ENCODE results near the gene RBPJL. TPM values are rescaled to one million over a fixed set of nuclear protein-coding genes. Genes with fewer than 3 reads are reported as not detected.

Gene RBPJL
- total and polyA plus RNA-seq, 2 of the 8 experiments (the other 6 are each of a cell fraction or from before 2014, with no cell fraction given), result 0.67 to 1.3 TPM

- TF ChIP-seq CHD7 (IDR thresholded peaks at IDR 0.05; ENCODE audit: insufficient replicate concordance, low read length) (no peak), BCL11A (IDR thresholded peaks at IDR 0.05; ENCODE audit: low read depth in 2 of 2, low read length in 2 of 2) (no peak), EP300 (IDR thresholded peaks at IDR 0.05; ENCODE audit: borderline replicate concordance in 1 of 2, low read depth in 2 of 2, low read length in 2 of 2) (no peak), KDM4A (IDR thresholded peaks at IDR 0.05; ENCODE audit: low read depth, low read length, severe bottlenecking) (no peak), SAP30 (IDR thresholded peaks at IDR 0.05; ENCODE audit: insufficient read depth, insufficient replicate concordance, low read length) (no peak), CTCF (IDR thresholded peaks at IDR 0.05; ENCODE audit: control extremely low read depth in 1 of 3, insufficient read depth in 1 of 3, low read depth in 1 of 3, low read length in 3 of 3) (no peak), TAF7 (optimal IDR thresholded peaks at IDR 0.05; ENCODE audit: borderline replicate concordance, low read depth, low read length) (no peak), RXRA (IDR thresholded peaks at IDR 0.05; ENCODE audit: insufficient read depth, low read depth, low read length) (no peak)
These were observed 32.4 kb downstream of the RBPJL start (continued) for GRCh38 chr20:45339084-45339483.
